K562 (cell line): ENCODE measurements around the gene ACYP2. TPM values are rescaled to one million over a fixed set of nuclear protein-coding genes. Genes with fewer than 3 reads are reported as not detected.

Experiments
- ATAC-seq: fragments of 200-7000 bp; cut with Tn5 transposase; 3 replicates; pipeline ENCODE4 v1.9.1; 2020; ENCODE audit warnings: moderate library complexity
- BruUV-seq: library from RNA; stranded (reverse); fragments of 400-500 nt; replicated peaks from 2 replicates; lab custom pipeline; 2021; lab: Mats Ljungman, UMichigan
- CTCF ChIA-PET: fragments of 300-600 bp; formaldehyde crosslinking; extraction: SDS; loops from one replicate; lab custom pipeline; 2021; ENCODE audit warnings: low intra/inter-chr PET ratio; lab: Yijun Ruan, JAX
- POLR2A ChIA-PET: fragments of 300-600, 350-650 bp; sonication (Branson Sonifier 250); formaldehyde crosslinking; extraction: SDS; loops from one replicate; lab custom pipeline; 2021; ENCODE audit warnings: antibody characterized with exemption, inconsistent platforms; lab: Yijun Ruan, JAX
- DNase-seq, 4 experiments: peaks; one replicate each; pipeline versions ENCODE4 v3.0.0 to v3.0.0-alpha.2; 2011 to 2018; ENCODE audit warnings: low spot score in 3 of 4, mixed read lengths in 3 of 4; ENCODE audit errors: extremely low read depth in 1 of 4
- FAIRE-seq: peaks from 2 replicates; lab custom pipeline; 2011; peaks lifted over from hg19 to GRCh38; lab: Jason Lieb, UNC
- H2AFZ ChIP-seq: 2 replicates; pipeline ENCODE4 v1.6.0; 2011; ENCODE audit warnings: low read depth, low read length, control low read depth, inconsistent platforms
- H3K27ac ChIP-seq: fragments of 200-600 bp; 3 replicates; pipeline ENCODE4 v1.8.0; 2011; ENCODE audit warnings: low read depth, mild to moderate bottlenecking, control low read depth, inconsistent platforms, low read length, moderate library complexity, mixed read lengths; ENCODE audit errors: extremely low read depth
- H3K27me3 ChIP-seq, 2 experiments: fragments of 300-600 bp in 1 of 2; 2 replicates in 1 of 2; 3 replicates in 1 of 2; pipeline versions ENCODE4 v1.6.0 to v1.8.0; 2011; ENCODE audit warnings: inconsistent platforms in 2 of 2, low read length in 2 of 2, mild to moderate bottlenecking in 1 of 2, mixed read lengths in 1 of 2, moderate library complexity in 1 of 2; ENCODE audit not compliant: control insufficient read depth in 2 of 2, insufficient read depth in 2 of 2
- H3K36me3 ChIP-seq: fragments of 300-600 bp; 3 replicates; pipeline ENCODE4 v1.8.0; 2011; ENCODE audit warnings: mild to moderate bottlenecking, low read length, inconsistent platforms; ENCODE audit not compliant: control insufficient read depth, insufficient read depth
- H3K4me1 ChIP-seq, 2 experiments: fragments of 200-600 bp in 1 of 2; replicated peaks in 1 of 2; 2 replicates in 1 of 2; 3 replicates in 1 of 2; pipeline versions ENCODE4 v1.5.1 to v1.8.0; 2011; ENCODE audit warnings: inconsistent platforms in 2 of 2, low read length in 2 of 2, mild to moderate bottlenecking in 1 of 2, mixed read lengths in 1 of 2, moderate library complexity in 1 of 2; ENCODE audit not compliant: control insufficient read depth in 2 of 2, insufficient read depth in 2 of 2
- H3K4me2 ChIP-seq: 2 replicates; pipeline ENCODE4 v1.6.1; 2011; ENCODE audit warnings: low read length, control low read depth, inconsistent platforms, mixed read lengths; ENCODE audit not compliant: insufficient read depth
- H3K4me3 ChIP-seq: fragments of 200-600 bp; sonication (generic), shearing (Covaris generic); 2 replicates; pipeline ENCODE4 v1.5.1; 2016; ENCODE audit warnings: control low read depth, inconsistent platforms
- H3K79me2 ChIP-seq: fragments of 200-600 bp; 3 replicates; pipeline ENCODE4 v1.8.0; 2011; ENCODE audit warnings: low read length, inconsistent platforms; ENCODE audit not compliant: control insufficient read depth, insufficient read depth
- H3K9ac ChIP-seq, 2 experiments: 2 replicates each; pipeline versions ENCODE4 v1.6.0 to v1.6.1; 2011; ENCODE audit warnings: low read depth in 2 of 2, low read length in 2 of 2, control low read depth in 1 of 2, inconsistent platforms in 1 of 2, mild to moderate bottlenecking in 1 of 2, mixed read lengths in 1 of 2; ENCODE audit not compliant: insufficient read depth in 1 of 2
- H3K9me1 ChIP-seq: one replicate; pipeline ENCODE4 v1.6.0; 2011; ENCODE audit warnings: inconsistent platforms, mild to moderate bottlenecking, low read length, moderate library complexity; ENCODE audit not compliant: control insufficient read depth, insufficient read depth
- H3K9me3 ChIP-seq: replicated peaks from 2 replicates; pipeline ENCODE4 v1.5.1; 2011; ENCODE audit warnings: low read depth, low read length, inconsistent platforms; ENCODE audit not compliant: control insufficient read depth, insufficient read depth
- H4K20me1 ChIP-seq: replicated peaks from 2 replicates; pipeline ENCODE4 v1.6.1; 2011; ENCODE audit warnings: low read length, inconsistent platforms, mixed read lengths; ENCODE audit not compliant: control insufficient read depth, insufficient read depth
- FUS ChIP-seq: fragments of 200-400 bp; formaldehyde crosslinking; optimal IDR thresholded peaks from 2 replicates; pipeline ENCODE3; 2017; ENCODE audit warnings: low read depth, low read length
- IRF2 ChIP-seq: sonication (generic); formaldehyde crosslinking; IDR thresholded peaks from 2 replicates; pipeline ENCODE4 v1.8.1; 2022; ENCODE audit warnings: mild to moderate bottlenecking, missing genetic modification reagents
- NFIC ChIP-seq: fragments of 450-650 bp; IDR thresholded peaks from 2 replicates; pipeline ENCODE4 v1.6.1; 2017; ENCODE audit warnings: mild to moderate bottlenecking, inconsistent platforms
- PHB ChIP-seq: fragments of 250-450 bp; sonication (Bioruptor Pico); IDR thresholded peaks from 2 replicates; pipeline ENCODE4 v1.5.0; 2021
- TCF7 ChIP-seq: sonication (generic); IDR thresholded peaks from 2 replicates; pipeline ENCODE4 v1.6.1; 2016; ENCODE audit warnings: antibody characterized with exemption, borderline replicate concordance
- WGBS: fragments of 100-300 bp; shearing (Covaris generic); methylation state at CpG from one replicate; pipeline ENCODE4 v1.1.6; 2016; ENCODE audit warnings: low coverage, mixed read lengths; ENCODE audit not compliant: insufficient coverage; ENCODE audit errors: missing lambda C conversion rate; 5-methylcytosine and 5-hydroxymethylcytosine counted together
- in situ Hi-C: fragments of 300-500 bp; cut with MboI; formaldehyde crosslinking; loops from 4 replicates; pipeline ENCODE4 v1.15.0; 2018; ENCODE audit warnings: inconsistent platforms, mixed read lengths
- intact Hi-C: fragments of 100-400 bp; cut with micrococcal nuclease; formaldehyde crosslinking; loops from 2 replicates; pipeline ENCODE4 v1.14.2; 2022
- polyA plus RNA-seq, 8 experiments: library from polyadenylated mRNA; depleted of rRNA in 4 of 8; stranded (reverse) in 5 of 8; unstranded in 3 of 8; fragments of >200 nt; fragmentation: Nextera tagmentation in 2 of 8; fragmentation: Illumina TruSeq in 1 of 8; extraction: Ambion mirVana in 2 of 8; extraction: Trizol in 1 of 8; gene quantifications; 2 replicates each; pipeline versions ENCODE4 v1.2.1 to v1.2.3, GENCODE V29; 2011 to 2014; ENCODE audit warnings: inconsistent platforms in 1 of 8, missing spikeins in 1 of 8
- total RNA-seq, 7 experiments: library from RNA; depleted of rRNA in 6 of 7; stranded (reverse); fragments of >200 nt in 6 of 7; fragmentation: Illumina TruSeq in 2 of 7; extraction: Trizol in 2 of 7; gene quantifications; 2 replicates each; pipeline versions ENCODE4 v1.2.1 to v1.2.3, GENCODE V29; 2011 to 2021; ENCODE audit warnings: low replicate concordance in 1 of 7

ACYP2 gene
- total and polyA plus RNA-seq, 9 of the 15 experiments (the other 6 are each of a cell fraction or from before 2014, with no cell fraction given), result 1.0 to 4.1 (median 2.0) TPM

- no peak overlapping the region for H3K4me3 ChIP-seq
- no peaks in the 10 kb centered on the region for H3K27me3 ChIP-seq
- BruUV-seq, result no TSS peak
- H3K79me2 ChIP-seq, result no peaks in the 10 kb centered on the region; the same call in 2 of the 3 replicates
- 56% methylated on average over 3 of the region's 3 CpGs for WGBS
- ATAC-seq (no peak), DNase-seq (no peak), FAIRE-seq (no peak)
- ChIA-PET POLR2A (no interaction called here), CTCF (no interaction called here)
- no peaks in the 10 kb centered on the region for H3K9me1 ChIP-seq
- intact Hi-C loops (loop anchor here (5.0 kb wide), 1 partner anchor 295 kb away; no protein-coding TSS in a partner anchor), in situ Hi-C loops (no loop called here)
- no peaks in the 10 kb centered on the region for H3K4me1 ChIP-seq
- no peak overlapping the region for H3K27ac ChIP-seq
- H4K20me1 ChIP-seq, result no peaks in the 10 kb centered on the region
- H3K4me2 ChIP-seq, result no peak overlapping the region
- no peak overlapping the region for H3K9ac ChIP-seq
- H3K9me3 ChIP-seq, result no peaks in the 10 kb centered on the region
- TF ChIP-seq NFIC (peak; percentile 31; the same call in 1 of the 2 replicates), PHB (no peak), TCF7 (no peak), IRF2 (no peak), FUS (no peak)
- H2AFZ ChIP-seq, result no peak overlapping the region
- H3K36me3 ChIP-seq, result no peaks in the 10 kb centered on the region
Measured at GRCh38 chr2:54207666-54208195, 92.3 kb downstream of the ACYP2 start.
